Fibroblast of lung (primary cell): Measurements from ENCODE around the gene WNT7A. TPM values are rescaled to one million over a fixed set of nuclear protein-coding genes. Genes with fewer than 3 reads are reported as not detected.

Source experiments
- DNase-seq, 2 donors: peaks; one replicate each; pipeline versions ENCODE4 v3.0.0 to v3.0.0-alpha.2; 2010; ENCODE audit warnings: low read depth in 2 of 2
- H2AFZ ChIP-seq: 2 replicates; pipeline ENCODE4 v1.5.1; 2012; ENCODE audit warnings: low read length, control low read depth, inconsistent platforms
- H3K27ac ChIP-seq: 2 replicates; pipeline ENCODE4 v1.5.1; 2011; ENCODE audit warnings: low read length, control low read depth; ENCODE audit not compliant: insufficient read depth
- H3K27me3 ChIP-seq: 2 replicates; pipeline ENCODE4 v1.5.1; 2011; ENCODE audit warnings: mild to moderate bottlenecking, low read length; ENCODE audit not compliant: control insufficient read depth, insufficient read depth
- H3K36me3 ChIP-seq: 2 replicates; pipeline ENCODE4 v1.5.1; 2011; ENCODE audit warnings: low read length; ENCODE audit not compliant: control insufficient read depth, insufficient read depth
- H3K4me1 ChIP-seq: 2 replicates; pipeline ENCODE4 v1.5.1; 2011; ENCODE audit warnings: low read length; ENCODE audit not compliant: control insufficient read depth, insufficient read depth; ENCODE audit errors: extremely low read depth
- H3K4me2 ChIP-seq: 2 replicates; pipeline ENCODE4 v1.5.1; 2011; ENCODE audit warnings: low read length, control low read depth; ENCODE audit not compliant: insufficient read depth; ENCODE audit errors: extremely low read depth
- H3K4me3 ChIP-seq, 4 experiments: fragments of 200-600 bp in 1 of 4; sonication (generic) in 1 of 4; replicated peaks in 1 of 4; 2 replicates each; pipeline ENCODE4 v1.5.1; 2011 to 2016; ENCODE audit warnings: low read length in 4 of 4, low read depth in 3 of 4, mild to moderate bottlenecking in 3 of 4, control low read depth in 2 of 4, inconsistent platforms in 1 of 4, mixed read lengths in 1 of 4; ENCODE audit not compliant: insufficient read depth in 1 of 4; ENCODE audit errors: control extremely low read depth in 1 of 4
- H3K79me2 ChIP-seq: 2 replicates; pipeline ENCODE4 v1.5.1; 2012; ENCODE audit warnings: mild to moderate bottlenecking, low read length, inconsistent platforms; ENCODE audit not compliant: control insufficient read depth, insufficient read depth
- H3K9ac ChIP-seq: 2 replicates; pipeline ENCODE4 v1.5.1; 2011; ENCODE audit warnings: mild to moderate bottlenecking, low read length, control low read depth; ENCODE audit not compliant: insufficient read depth
- H3K9me3 ChIP-seq: 2 replicates; pipeline ENCODE4 v1.5.1; 2012; ENCODE audit warnings: low read depth, low read length; ENCODE audit not compliant: control insufficient read depth, insufficient read depth
- H4K20me1 ChIP-seq: 2 replicates; pipeline ENCODE4 v1.5.1; 2011; ENCODE audit warnings: low read length; ENCODE audit not compliant: control insufficient read depth, insufficient read depth; ENCODE audit errors: extremely low read depth
- CTCF ChIP-seq, 2 donors: IDR thresholded peaks in 1 of 2; conservative IDR thresholded peaks in 1 of 2; 1 replicate in 1 of 2; 2 replicates in 1 of 2; pipeline ENCODE4 v1.5.1; 2011 to 2012; ENCODE audit warnings: low read length in 2 of 2, control low read depth in 1 of 2, inconsistent platforms in 1 of 2, low read depth in 1 of 2, mild to moderate bottlenecking in 1 of 2
- EZH2 ChIP-seq: IDR thresholded peaks from 2 replicates; pipeline ENCODE4 v1.5.1; 2012; ENCODE audit warnings: low read length, control low read depth, mild to moderate bottlenecking; ENCODE audit errors: missing control alignments
- polyA plus RNA-seq, 2 donors: library from polyadenylated mRNA; depleted of rRNA in 1 of 2; stranded (reverse) in 1 of 2; unstranded in 1 of 2; fragments of >200 nt; gene quantifications; 2 replicates each; pipeline ENCODE4 v1.2.1, GENCODE V29; 2011 to 2012; ENCODE audit warnings: missing spikeins in 1 of 2
- total RNA-seq: library from RNA; depleted of rRNA; stranded (reverse); fragments of >200 nt; gene quantifications from 2 replicates; pipeline ENCODE4 v1.2.1, GENCODE V29; 2014

Gene WNT7A
- total and polyA plus RNA-seq, 2 donors (not counting 1 experiment from before 2014, with no cell fraction given): not detected

- Histone ChIP-seq H3K4me2 (no peak overlapping the region), H3K79me2 (no peaks in the 10 kb centered on the region), H3K4me1 (no peaks in the 10 kb centered on the region), H3K9me3 (no peaks in the 10 kb centered on the region), H3K27me3 (no peaks in the 10 kb centered on the region), H3K9ac (no peak overlapping the region), H4K20me1 (no peaks in the 10 kb centered on the region), H3K4me3 (no peak overlapping the region), H3K36me3 (no peaks in the 10 kb centered on the region), H3K27ac (no peak overlapping the region), H2AFZ (no peak overlapping the region)
- no peak for TF ChIP-seq EZH2
- TF ChIP-seq CTCF (conservative IDR thresholded peaks at IDR 0.05 in 1 of 2, IDR thresholded peaks at IDR 0.05 in 1 of 2; ENCODE audit: low read depth in 1 of 2, low read length in 2 of 2): no peak
- no peak for DNase-seq
Observed at GRCh38 chr3:13771496-13771895, 108.4 kb downstream of the WNT7A start.

GRCh38 chr3:13770170-13771169 lies 109.4 kb downstream of the WNT7A start:
- Histone ChIP-seq H3K4me3 (no peak overlapping the region), H3K4me2 (no peak overlapping the region)
- DNase-seq: no peak

More at GRCh38 chr3:13770170-13771169, 109.4 kb downstream of the WNT7A start:
- H3K36me3 ChIP-seq: no peaks in the 10 kb centered on the region
- H3K9me3 ChIP-seq: no peaks in the 10 kb centered on the region
- H3K4me1 ChIP-seq: no peaks in the 10 kb centered on the region
- H3K27me3 ChIP-seq: no peaks in the 10 kb centered on the region
- no peaks in the 10 kb centered on the region for H4K20me1 ChIP-seq
- no peak overlapping the region for H3K9ac ChIP-seq
- no peaks in the 10 kb centered on the region for H3K79me2 ChIP-seq
- H3K27ac ChIP-seq: no peak overlapping the region
- H2AFZ ChIP-seq: no peak overlapping the region
- no peak for TF ChIP-seq EZH2
- TF ChIP-seq CTCF (conservative IDR thresholded peaks at IDR 0.05 in 1 of 2, IDR thresholded peaks at IDR 0.05 in 1 of 2; ENCODE audit: low read depth in 1 of 2, low read length in 2 of 2): no peak
